Hepatocyte (in vitro differentiated cells): ENCODE measurements around the gene CEP55. TPM values are rescaled to one million over a fixed set of nuclear protein-coding genes. Genes with fewer than 3 reads are reported as not detected.

ENCODE experiments used
- DNase-seq: peaks from one replicate; pipeline ENCODE4 v3.0.0-alpha.2; 2016; ENCODE audit warnings: low spot score
- H2AFZ ChIP-seq: fragments of 200-600 bp; sonication (generic); 2 replicates; pipeline ENCODE4 v1.6.0; 2016; ENCODE audit warnings: antibody characterized with exemption, mild to moderate bottlenecking
- H3K27ac ChIP-seq: fragments of 200-600 bp; sonication (generic); 2 replicates; pipeline ENCODE4 v1.5.1; 2016; ENCODE audit warnings: mild to moderate bottlenecking
- H3K27me3 ChIP-seq: fragments of 200-600 bp; sonication (generic); 2 replicates; pipeline ENCODE4 v1.6.1; 2016
- H3K36me3 ChIP-seq: fragments of 200-600 bp; sonication (generic); replicated peaks from 2 replicates; pipeline ENCODE4 v1.5.1; 2016; ENCODE audit warnings: low read depth; ENCODE audit not compliant: insufficient read depth
- H3K4me1 ChIP-seq: fragments of 200-600 bp; sonication (generic); 2 replicates; pipeline ENCODE4 v1.5.1; 2016; ENCODE audit warnings: mild to moderate bottlenecking, moderate library complexity; ENCODE audit not compliant: insufficient read depth
- H3K4me2 ChIP-seq: fragments of 200-600 bp; sonication (generic); 2 replicates; pipeline ENCODE4 v1.6.0; 2016
- H3K4me3 ChIP-seq: fragments of 200-600 bp; sonication (generic); 2 replicates; pipeline ENCODE4 v1.5.1; 2016; ENCODE audit warnings: mild to moderate bottlenecking
- H3K79me2 ChIP-seq: fragments of 200-600 bp; sonication (generic); 2 replicates; pipeline ENCODE4 v1.6.0; 2017; ENCODE audit warnings: mild to moderate bottlenecking
- H3K9me2 ChIP-seq: fragments of 200-600 bp; sonication (generic); replicated peaks from 2 replicates; pipeline ENCODE4 v1.6.0; 2017; ENCODE audit warnings: mild to moderate bottlenecking; ENCODE audit not compliant: insufficient read depth
- H3K9me3 ChIP-seq: fragments of 200-600 bp; sonication (generic); 2 replicates; pipeline ENCODE4 v1.5.1; 2016; ENCODE audit warnings: low read depth, mild to moderate bottlenecking
- H4K20me1 ChIP-seq: fragments of 200-600 bp; sonication (generic); 2 replicates; pipeline ENCODE4 v1.6.0; 2016; ENCODE audit warnings: mild to moderate bottlenecking; ENCODE audit not compliant: insufficient read depth, poor library complexity, severe bottlenecking
- EZH2 ChIP-seq: fragments of 200-600 bp; sonication (generic); IDR thresholded peaks from 2 replicates; pipeline ENCODE4 v1.6.1; 2016; ENCODE audit warnings: antibody characterized with exemption, mild to moderate bottlenecking, borderline replicate concordance
- EZH2phosphoT487 ChIP-seq: fragments of 200-600 bp; sonication (generic); IDR thresholded peaks from one replicate; pipeline ENCODE4 v1.6.1; 2018; ENCODE audit warnings: antibody characterized with exemption, mild to moderate bottlenecking, low read depth, moderate library complexity; ENCODE audit not compliant: unreplicated experiment, severe bottlenecking
- WGBS: methylation state at CpG from one replicate; pipeline ENCODE4 v1.1.6; 2016; ENCODE audit warnings: low lambda C conversion rate; ENCODE audit errors: missing lambda C conversion rate; 5-methylcytosine and 5-hydroxymethylcytosine counted together
- polyA plus RNA-seq: library from polyadenylated mRNA; unstranded; fragments of >200 nt; fragmentation: Nextera tagmentation; extraction: Ambion mirVana; gene quantifications from 2 replicates; pipeline ENCODE4 v1.2.1, GENCODE V29; 2016
- small RNA-seq: library from RNA; depleted of rRNA; stranded (forward); fragments of <200 nt; gene quantifications from one replicate; pipeline ENCODE3, GENCODE V24; 2014
- total RNA-seq: library from RNA; depleted of rRNA; stranded (reverse); fragments of >200 nt; gene quantifications from 2 replicates; pipeline ENCODE4 v1.2.3, GENCODE V29; 2014
- TF ChIP-seq, protein P1 (sequence below): fragments of 200-600 bp; sonication (generic); IDR thresholded peaks from 2 replicates; pipeline ENCODE4 v1.5.1; 2016; ENCODE audit warnings: antibody characterized with exemption, mild to moderate bottlenecking; ENCODE audit not compliant: poor library complexity

Gene CEP55
- total and polyA plus RNA-seq, 2 experiments from 2014 or later = 4.0 to 5.4 TPM

- Histone ChIP-seq H3K4me2 (no peak overlapping the region), H3K36me3 (no peaks in the 10 kb centered on the region), H4K20me1 (no peaks in the 10 kb centered on the region), H3K79me2 (no peaks in the 10 kb centered on the region), H3K9me3 (no peaks in the 10 kb centered on the region), H3K4me3 (no peak overlapping the region), H3K4me1 (no peaks in the 10 kb centered on the region), H3K9me2 (no peaks in the 10 kb centered on the region), H3K27ac (no peak overlapping the region), H2AFZ (no peak overlapping the region), H3K27me3 (peaks cover 13% of the 10 kb centered on the region)
- DNase-seq = no peak
- no peak for TF ChIP-seq EZH2phosphoT487
- no peak for TF ChIP-seq EZH2
- TF ChIP-seq, protein P1, sequence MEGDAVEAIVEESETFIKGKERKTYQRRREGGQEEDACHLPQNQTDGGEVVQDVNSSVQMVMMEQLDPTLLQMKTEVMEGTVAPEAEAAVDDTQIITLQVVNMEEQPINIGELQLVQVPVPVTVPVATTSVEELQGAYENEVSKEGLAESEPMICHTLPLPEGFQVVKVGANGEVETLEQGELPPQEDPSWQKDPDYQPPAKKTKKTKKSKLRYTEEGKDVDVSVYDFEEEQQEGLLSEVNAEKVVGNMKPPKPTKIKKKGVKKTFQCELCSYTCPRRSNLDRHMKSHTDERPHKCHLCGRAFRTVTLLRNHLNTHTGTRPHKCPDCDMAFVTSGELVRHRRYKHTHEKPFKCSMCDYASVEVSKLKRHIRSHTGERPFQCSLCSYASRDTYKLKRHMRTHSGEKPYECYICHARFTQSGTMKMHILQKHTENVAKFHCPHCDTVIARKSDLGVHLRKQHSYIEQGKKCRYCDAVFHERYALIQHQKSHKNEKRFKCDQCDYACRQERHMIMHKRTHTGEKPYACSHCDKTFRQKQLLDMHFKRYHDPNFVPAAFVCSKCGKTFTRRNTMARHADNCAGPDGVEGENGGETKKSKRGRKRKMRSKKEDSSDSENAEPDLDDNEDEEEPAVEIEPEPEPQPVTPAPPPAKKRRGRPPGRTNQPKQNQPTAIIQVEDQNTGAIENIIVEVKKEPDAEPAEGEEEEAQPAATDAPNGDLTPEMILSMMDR = no peak
- WGBS = 95% methylated on average over 3 of the region's 3 CpGs
These were observed 77.5 kb downstream of the CEP55 start for GRCh38 chr10:93573924-93574323.

- Histone ChIP-seq H2AFZ (no peak overlapping the region), H3K27me3 (no peaks in the 10 kb centered on the region), H3K27ac (peak overlapping the region; percentile 28), H3K79me2 (no peaks in the 10 kb centered on the region), H3K4me2 (no peak overlapping the region), H3K36me3 (no peaks in the 10 kb centered on the region), H4K20me1 (no peaks in the 10 kb centered on the region), H3K4me3 (no peak overlapping the region), H3K9me2 (no peaks in the 10 kb centered on the region), H3K9me3 (no peaks in the 10 kb centered on the region), H3K4me1 (no peaks in the 10 kb centered on the region)
- TF ChIP-seq, protein P1 = no peak
- TF ChIP-seq EZH2 (no peak), EZH2phosphoT487 (no peak)
- DNase-seq = no peak
- 65% methylated on average over 3 of the region's 3 CpGs for WGBS
These were observed 80.5 kb downstream of the CEP55 start for GRCh38 chr10:93576888-93577287.

GRCh38 chr10:93577565-93577964 is 81.2 kb downstream of the CEP55 start:
- no peaks in the 10 kb centered on the region for H3K4me1 ChIP-seq
- H3K36me3 ChIP-seq = no peaks in the 10 kb centered on the region
- no peaks in the 10 kb centered on the region for H3K9me3 ChIP-seq
- TF ChIP-seq EZH2phosphoT487 (no peak), EZH2 (no peak)
- TF ChIP-seq, protein P1 = no peak
- no peak for DNase-seq
- H3K79me2 ChIP-seq = no peaks in the 10 kb centered on the region
- H3K9me2 ChIP-seq = no peaks in the 10 kb centered on the region
- WGBS = 78% methylated on average over 3 of the region's 3 CpGs
- H4K20me1 ChIP-seq = no peaks in the 10 kb centered on the region
- no peak overlapping the region for H2AFZ ChIP-seq
- no peaks in the 10 kb centered on the region for H3K27me3 ChIP-seq
- no peak overlapping the region for H3K4me2 ChIP-seq
- H3K27ac ChIP-seq = peak overlapping the region; percentile 28
- no peak overlapping the region for H3K4me3 ChIP-seq

Small RNAs within 50 kb of the gene (small RNA-seq; reads per million reads assigned to genes)
- not detected for gene RNA5SP323

Other genes with a start within 250 kb of the CEP55 start
- gene MYOF, start 14.3 kb upstream of the CEP55 start, total RNA-seq = 41.8 and 47.9 TPM in 2 replicates
- 16.6 and 28.0 TPM in 2 replicates for gene MYOF, start 14.3 kb upstream of the CEP55 start, polyA plus RNA-seq
- gene FFAR4, start 70.1 kb downstream of the CEP55 start, total RNA-seq = 0.16 TPM in 1 of 2 replicates, not detected in the other
- 0.04 and 0.53 TPM in 2 replicates for gene FFAR4, start 70.1 kb downstream of the CEP55 start, polyA plus RNA-seq
- gene RBP4, start 104.6 kb downstream of the CEP55 start, total RNA-seq = 494 and 527 TPM in 2 replicates
- 761 and 997 TPM in 2 replicates for gene RBP4, start 104.6 kb downstream of the CEP55 start, polyA plus RNA-seq
- gene PDE6C, start 115.9 kb downstream of the CEP55 start, total RNA-seq = 0.07 and 0.08 TPM in 2 replicates
- 0.15 TPM in 1 of 2 replicates, not detected in the other for gene PDE6C, start 115.9 kb downstream of the CEP55 start, polyA plus RNA-seq
- 11.4 and 12.9 TPM in 2 replicates for gene FRA10AC1, start 206.0 kb downstream of the CEP55 start, total RNA-seq
- 14.9 TPM in 2 replicates for gene FRA10AC1, start 206.0 kb downstream of the CEP55 start, polyA plus RNA-seq